ENCODE measurements around the gene MAD1L1.

The MAD1L1 gene

GRCh38 chr7:2013381-2014311 lies 219.1 kb downstream of the MAD1L1 start:
- DNase-seq (ENCODE audit: low read depth) = no peak

- DNase-seq (ENCODE audit: low read depth) = no peak
Measured at GRCh38 chr7:2012981-2013380, 219.8 kb downstream of the MAD1L1 start.

GRCh38 chr7:2012044-2012900 lies 220.5 kb downstream of the MAD1L1 start:
- no peak for DNase-seq (ENCODE audit: low read depth)

- DNase-seq (ENCODE audit: low read depth) = no peak
Measured at GRCh38 chr7:2011266-2012043, 221.3 kb downstream of the MAD1L1 start.

GRCh38 chr7:2010551-2011265 lies 222.0 kb downstream of the MAD1L1 start:
- DNase-seq (ENCODE audit: low read depth) = no peak

GRCh38 chr7:2010101-2010500 lies 222.6 kb downstream of the MAD1L1 start:
- DNase-seq (ENCODE audit: low read depth) = no peak

- no peak for DNase-seq (ENCODE audit: low read depth)
Measured at GRCh38 chr7:2009541-2010001, 223.2 kb downstream of the MAD1L1 start.

GRCh38 chr7:2008936-2009540 lies 223.7 kb downstream of the MAD1L1 start:
- no peak for DNase-seq (ENCODE audit: low read depth)

GRCh38 chr7:2008101-2008935 lies 224.4 kb downstream of the MAD1L1 start:
- DNase-seq (ENCODE audit: low read depth) = no peak

- DNase-seq (ENCODE audit: low read depth) = no peak
Measured at GRCh38 chr7:2007551-2007950, 225.2 kb downstream of the MAD1L1 start.

GRCh38 chr7:2006921-2007381 lies 225.8 kb downstream of the MAD1L1 start:
- DNase-seq (ENCODE audit: low read depth) = no peak

- no peak for DNase-seq (ENCODE audit: low read depth)
Measured at GRCh38 chr7:2006231-2006771, 226.4 kb downstream of the MAD1L1 start.

GRCh38 chr7:2005786-2006185 lies 227.0 kb downstream of the MAD1L1 start:
- no peak for DNase-seq (ENCODE audit: low read depth)

GRCh38 chr7:2004841-2005725 lies 227.7 kb downstream of the MAD1L1 start:
- DNase-seq (ENCODE audit: low read depth) = no peak

- DNase-seq (ENCODE audit: low read depth) = no peak
Measured at GRCh38 chr7:2003931-2004812, 228.6 kb downstream of the MAD1L1 start.

- DNase-seq (ENCODE audit: low read depth) = no peak
Measured at GRCh38 chr7:2003451-2003930, 229.3 kb downstream of the MAD1L1 start.
